GM21528 (cell line): ENCODE results near the gene EXT2.

Experiments
- ATAC-seq: cut with Tn5 transposase; IDR thresholded peaks from one replicate; pipeline ENCODE4 v1.9.1; 2021; ENCODE audit warnings: mild to moderate bottlenecking, moderate library complexity; ENCODE audit not compliant: unreplicated experiment, low FRiP score

The EXT2 gene

GRCh38 chr11:44083906-44084305 is 11.6 kb upstream of the EXT2 start:
- ATAC-seq, result no peak

- no peak for ATAC-seq
Observed at GRCh38 chr11:44085330-44085729, 10.1 kb upstream of the EXT2 start.

GRCh38 chr11:44088377-44088776 is 7.1 kb upstream of the EXT2 start:
- ATAC-seq, result no peak

DNA sequence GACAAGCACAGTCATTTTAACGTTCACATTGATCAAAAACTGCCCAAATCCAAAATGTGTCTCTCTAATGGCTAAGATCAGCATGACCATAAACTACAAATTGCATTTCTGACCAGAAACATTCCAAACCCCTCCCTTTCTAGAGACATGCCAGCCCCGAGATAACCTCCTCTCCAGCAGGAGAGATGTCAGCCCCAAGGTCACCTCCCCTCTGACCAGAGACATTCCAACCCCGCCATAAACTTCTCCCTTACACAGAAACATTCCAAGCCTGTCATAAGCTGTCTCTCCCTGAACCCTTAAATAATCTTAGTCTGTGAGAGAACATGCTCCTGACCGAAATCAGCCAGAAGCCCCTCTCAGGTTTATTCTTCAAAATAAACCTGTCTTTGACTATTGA is 6.6 kb upstream of the EXT2 start:
- ATAC-seq, result no peak

GRCh38 chr11:44090539-44090938 is 4.9 kb upstream of the EXT2 start:
- ATAC-seq, result no peak

DNA sequence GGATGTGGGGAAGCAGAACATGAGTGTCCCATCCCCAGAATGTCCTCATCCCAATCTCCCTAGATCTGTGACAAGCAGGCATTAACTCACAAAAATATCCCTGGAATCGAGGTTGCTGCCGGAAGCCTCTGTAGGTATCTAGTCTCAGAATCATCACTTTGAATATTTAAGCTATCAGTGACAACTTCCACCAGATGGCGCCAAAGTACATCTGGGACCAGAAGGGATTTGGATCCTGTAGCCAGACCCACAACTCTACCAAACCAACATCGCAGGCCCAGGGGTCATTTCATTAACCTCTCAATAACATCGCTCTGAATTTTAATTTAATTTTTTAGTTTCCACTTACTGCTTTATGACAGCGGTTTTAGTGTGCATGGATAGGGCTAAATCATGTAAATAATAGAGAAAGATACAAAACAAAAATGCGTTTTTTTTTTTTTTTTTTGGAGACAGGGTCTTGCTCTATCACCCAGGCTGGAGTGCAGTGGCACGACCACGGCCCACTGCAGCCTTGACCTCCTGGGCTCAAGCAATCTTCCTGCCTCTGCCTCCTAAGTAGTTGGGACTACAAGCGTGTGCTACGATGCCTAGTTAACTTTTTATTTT is 1.1 kb upstream of the EXT2 start:
- ATAC-seq, result no peak

DNA sequence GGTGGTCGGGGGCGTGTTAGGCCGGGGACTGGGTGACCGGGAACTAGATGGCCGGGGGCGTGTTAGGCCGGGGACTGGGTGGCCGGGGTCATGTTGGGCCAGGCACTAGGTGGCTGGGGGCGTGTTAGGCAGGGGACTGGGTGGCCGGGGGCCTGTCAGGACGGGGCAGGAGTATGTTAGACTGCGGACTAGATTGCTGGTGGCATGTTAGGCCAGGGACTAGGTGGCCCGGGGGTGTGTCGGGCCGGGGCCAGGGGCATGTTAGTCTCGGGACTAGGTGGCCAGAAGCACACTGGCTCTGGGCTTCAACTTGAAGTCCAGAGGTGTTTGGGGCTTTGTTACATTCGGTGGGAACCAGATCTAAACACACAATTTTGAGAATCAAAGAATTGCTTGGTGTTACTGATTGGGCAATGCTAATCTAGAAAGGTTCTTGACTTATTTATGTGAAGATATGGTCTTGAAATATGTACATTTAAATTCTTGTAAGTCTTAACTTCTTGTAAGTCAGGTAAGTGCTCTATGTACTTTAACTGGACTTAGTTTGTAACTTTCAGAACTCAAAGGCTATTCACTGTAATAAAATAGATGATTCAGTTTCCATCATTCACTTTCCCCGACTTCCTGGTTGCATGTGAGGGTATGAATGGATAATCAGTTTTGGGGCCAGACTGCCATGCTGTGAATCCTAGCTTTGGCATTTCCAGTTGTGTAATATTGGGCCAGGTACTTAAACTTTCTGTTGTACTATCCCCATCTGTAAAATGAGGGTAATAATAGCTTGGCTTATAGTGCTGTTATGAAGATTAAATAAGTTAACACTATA is 1.1 kb downstream of the EXT2 start:
- peak; percentile 7 for ATAC-seq

DNA sequence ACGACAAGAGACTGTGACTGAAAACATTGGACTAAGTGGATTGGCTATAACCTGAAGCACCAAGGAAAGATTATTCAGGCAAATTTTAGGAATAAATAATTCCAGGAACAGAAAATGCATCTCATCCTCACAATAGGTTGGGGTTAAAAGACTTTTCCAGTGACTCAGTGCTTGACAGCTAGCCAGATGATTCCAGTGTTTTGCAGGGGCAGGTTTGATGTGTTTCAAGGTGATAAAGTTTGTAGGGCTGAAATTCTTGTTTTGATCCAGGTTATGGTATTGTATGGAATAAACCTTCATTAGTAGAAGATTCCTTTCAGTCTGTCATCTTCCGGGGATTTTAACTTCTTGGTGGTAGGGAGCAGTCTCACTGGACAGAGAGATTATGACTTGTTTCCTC is 2.3 kb downstream of the EXT2 start:
- ATAC-seq, result no peak

- no peak for ATAC-seq
Observed at GRCh38 chr11:44101098-44101497, 5.6 kb downstream of the EXT2 start.

DNA sequence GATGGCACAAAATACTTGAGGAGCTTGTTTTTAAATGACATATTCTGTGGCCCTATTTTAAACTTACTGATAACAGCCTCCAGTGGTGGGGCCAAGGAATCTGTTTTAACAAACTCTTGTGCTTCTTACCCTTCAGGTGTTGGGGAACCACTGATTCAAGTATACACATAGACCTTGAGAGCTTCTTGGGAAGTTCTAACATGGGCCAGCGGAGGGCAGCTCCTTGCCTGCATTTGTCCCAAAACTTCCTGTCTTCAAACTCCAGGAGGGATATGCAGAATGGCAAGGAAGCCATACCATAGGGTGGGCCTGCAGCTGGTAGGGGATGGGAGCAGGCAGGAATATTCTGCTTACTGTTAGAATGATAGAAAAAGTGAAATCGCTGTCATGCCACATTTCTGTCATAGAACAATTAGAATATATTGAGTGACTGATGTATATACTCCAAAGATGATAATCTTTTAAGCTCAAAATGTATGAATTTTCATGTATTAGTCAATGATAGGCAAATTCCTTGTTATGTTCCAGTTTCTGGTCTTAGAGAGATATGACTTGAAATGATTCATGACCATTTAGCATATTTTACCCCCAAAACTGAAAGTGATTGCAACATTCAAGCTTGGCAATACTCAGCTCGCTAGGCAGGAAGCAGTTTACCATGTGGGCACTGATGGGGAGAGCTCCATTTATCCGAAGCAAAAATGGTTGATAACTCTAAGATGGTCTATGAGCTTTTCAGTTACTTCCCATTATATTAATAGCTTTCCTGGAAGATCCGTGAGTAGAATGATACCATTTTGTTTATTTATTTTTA is 9.2 kb downstream of the EXT2 start:
- ATAC-seq, result no peak

DNA sequence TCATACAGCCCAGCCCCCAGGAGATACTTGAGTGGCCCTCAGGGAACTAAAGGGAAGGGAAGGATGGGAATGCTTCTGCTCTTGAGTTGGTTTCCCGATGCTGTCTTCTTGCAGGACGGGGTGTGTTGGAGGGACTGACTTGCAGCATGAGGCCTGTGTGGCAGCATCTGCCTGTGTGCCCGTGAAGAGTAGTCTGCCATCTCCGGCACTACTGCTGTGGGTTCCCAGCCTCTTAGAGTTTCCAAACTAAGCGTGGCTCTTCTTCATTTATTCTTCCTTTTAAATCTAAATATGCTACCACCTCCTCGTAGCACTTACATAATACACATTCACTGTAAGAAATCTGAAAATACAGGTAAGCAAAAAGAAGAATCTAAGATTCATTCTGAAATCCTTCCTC is 12.8 kb downstream of the EXT2 start:
- ATAC-seq, result no peak

- peak; percentile 98 for ATAC-seq
Observed at GRCh38 chr11:44110231-44110679, 14.8 kb downstream of the EXT2 start.

DNA sequence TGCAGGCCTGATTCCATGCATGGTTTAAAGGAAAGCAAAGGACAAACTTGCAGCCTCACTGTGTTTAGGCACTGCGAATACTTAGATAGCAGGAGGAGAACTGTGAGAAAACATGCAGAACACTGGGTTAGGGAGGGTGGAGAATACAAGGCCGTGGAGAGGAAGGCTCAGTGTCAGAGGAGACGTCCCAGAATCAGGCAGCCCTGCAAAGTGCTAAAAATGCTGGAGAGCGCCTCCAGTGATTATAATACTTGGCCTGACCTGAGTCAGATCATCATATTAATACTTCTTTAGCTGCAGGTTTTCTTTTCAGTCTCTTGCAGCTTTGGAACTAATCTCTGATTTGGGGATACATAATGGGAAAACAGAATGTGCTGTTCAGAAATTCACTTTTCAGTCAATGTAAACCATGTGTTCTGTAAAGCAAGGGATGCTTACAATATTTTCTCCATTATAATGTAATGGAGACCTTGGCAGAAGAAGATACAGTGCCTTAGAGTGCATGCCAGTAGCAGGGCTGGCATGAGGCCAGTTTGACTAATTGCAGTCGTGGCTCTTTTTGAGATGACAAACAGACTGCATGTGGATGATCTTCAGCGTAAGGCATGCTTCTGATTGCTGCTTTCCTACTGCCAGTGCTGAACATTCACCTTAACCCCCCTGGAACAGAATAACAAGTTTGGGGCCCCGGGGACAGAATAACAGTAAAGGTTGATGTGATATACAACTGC is 16.8 kb downstream of the EXT2 start:
- ATAC-seq, result no peak

GRCh38 chr11:44113018-44113417 is 17.5 kb downstream of the EXT2 start:
- ATAC-seq, result no peak

GRCh38 chr11:44113572-44113971 is 18.1 kb downstream of the EXT2 start:
- no peak for ATAC-seq

DNA sequence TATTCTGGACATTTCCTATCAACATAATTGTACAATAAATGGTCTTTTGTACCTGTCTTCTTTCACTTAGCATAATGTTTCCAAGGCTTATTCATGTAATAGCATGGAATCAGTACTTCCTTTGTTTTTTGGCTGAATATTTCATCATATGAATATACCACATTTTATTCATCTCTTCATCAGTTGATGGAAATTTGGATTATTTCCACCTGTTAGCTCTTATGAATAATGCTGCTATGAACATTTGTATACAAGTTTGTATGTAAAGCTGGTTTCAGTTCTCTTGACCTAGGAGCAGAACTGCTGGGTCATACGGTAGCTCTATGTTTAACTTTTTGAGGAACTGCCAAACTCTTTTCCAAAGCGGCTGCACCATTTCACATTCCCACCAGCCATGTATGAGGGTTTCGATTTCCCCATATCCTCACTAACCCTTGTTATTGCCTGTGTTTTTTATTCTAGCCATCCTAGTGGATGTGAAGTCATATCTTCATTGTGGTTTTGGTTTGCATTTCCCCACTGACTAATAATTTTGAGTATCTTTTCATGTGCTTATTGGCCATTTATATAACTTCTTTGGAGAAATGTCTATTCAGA is 20.9 kb downstream of the EXT2 start:
- ATAC-seq, result no peak

- no peak for ATAC-seq
Observed at GRCh38 chr11:44120169-44120568, 24.7 kb downstream of the EXT2 start.

GRCh38 chr11:44125598-44125997 is 30.1 kb downstream of the EXT2 start:
- no peak for ATAC-seq

- ATAC-seq, result no peak
Observed at GRCh38 chr11:44126304-44126703, 30.8 kb downstream of the EXT2 start.

- ATAC-seq, result no peak
Observed at GRCh38 chr11:44127130-44127529, 31.7 kb downstream of the EXT2 start.
